ENCODE results near the gene CTDSP2. TPM values are rescaled to one million over a fixed set of nuclear protein-coding genes. Genes with fewer than 3 reads are reported as not detected.

Gene CTDSP2
- total and polyA plus RNA-seq, 10 of the 15 experiments (the other 5 are each of a cell fraction or from before 2014, with no cell fraction given) = 17.3 to 98.2 (median 54.1) TPM

GRCh38 chr12:57782608-57783465, 63.7 kb downstream of the CTDSP2 start, which contains the start of gene TSFM (continued):
- TF ChIP-seq LARP7 (IDR thresholded peaks at IDR 0.05) = peak; percentile 72
- TF ChIP-seq USF1 (IDR thresholded peaks at IDR 0.05; ENCODE audit: borderline replicate concordance, extremely low read length, insufficient read depth, low read depth, low read length) = no peak
- TF ChIP-seq, protein P1, sequence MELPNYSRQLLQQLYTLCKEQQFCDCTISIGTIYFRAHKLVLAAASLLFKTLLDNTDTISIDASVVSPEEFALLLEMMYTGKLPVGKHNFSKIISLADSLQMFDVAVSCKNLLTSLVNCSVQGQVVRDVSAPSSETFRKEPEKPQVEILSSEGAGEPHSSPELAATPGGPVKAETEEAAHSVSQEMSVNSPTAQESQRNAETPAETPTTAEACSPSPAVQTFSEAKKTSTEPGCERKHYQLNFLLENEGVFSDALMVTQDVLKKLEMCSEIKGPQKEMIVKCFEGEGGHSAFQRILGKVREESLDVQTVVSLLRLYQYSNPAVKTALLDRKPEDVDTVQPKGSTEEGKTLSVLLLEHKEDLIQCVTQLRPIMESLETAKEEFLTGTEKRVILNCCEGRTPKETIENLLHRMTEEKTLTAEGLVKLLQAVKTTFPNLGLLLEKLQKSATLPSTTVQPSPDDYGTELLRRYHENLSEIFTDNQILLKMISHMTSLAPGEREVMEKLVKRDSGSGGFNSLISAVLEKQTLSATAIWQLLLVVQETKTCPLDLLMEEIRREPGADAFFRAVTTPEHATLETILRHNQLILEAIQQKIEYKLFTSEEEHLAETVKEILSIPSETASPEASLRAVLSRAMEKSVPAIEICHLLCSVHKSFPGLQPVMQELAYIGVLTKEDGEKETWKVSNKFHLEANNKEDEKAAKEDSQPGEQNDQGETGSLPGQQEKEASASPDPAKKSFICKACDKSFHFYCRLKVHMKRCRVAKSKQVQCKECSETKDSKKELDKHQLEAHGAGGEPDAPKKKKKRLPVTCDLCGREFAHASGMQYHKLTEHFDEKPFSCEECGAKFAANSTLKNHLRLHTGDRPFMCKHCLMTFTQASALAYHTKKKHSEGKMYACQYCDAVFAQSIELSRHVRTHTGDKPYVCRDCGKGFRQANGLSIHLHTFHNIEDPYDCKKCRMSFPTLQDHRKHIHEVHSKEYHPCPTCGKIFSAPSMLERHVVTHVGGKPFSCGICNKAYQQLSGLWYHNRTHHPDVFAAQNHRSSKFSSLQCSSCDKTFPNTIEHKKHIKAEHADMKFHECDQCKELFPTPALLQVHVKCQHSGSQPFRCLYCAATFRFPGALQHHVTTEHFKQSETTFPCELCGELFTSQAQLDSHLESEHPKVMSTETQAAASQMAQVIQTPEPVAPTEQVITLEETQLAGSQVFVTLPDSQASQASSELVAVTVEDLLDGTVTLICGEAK (IDR thresholded peaks at IDR 0.05; ENCODE audit: borderline replicate concordance) = peak; percentile 36; the same call in 1 of the 2 replicates
- TF ChIP-seq IKZF1 (conservative IDR thresholded peaks at IDR 0.05) = peak; percentile 82
- TF ChIP-seq, protein P2, sequence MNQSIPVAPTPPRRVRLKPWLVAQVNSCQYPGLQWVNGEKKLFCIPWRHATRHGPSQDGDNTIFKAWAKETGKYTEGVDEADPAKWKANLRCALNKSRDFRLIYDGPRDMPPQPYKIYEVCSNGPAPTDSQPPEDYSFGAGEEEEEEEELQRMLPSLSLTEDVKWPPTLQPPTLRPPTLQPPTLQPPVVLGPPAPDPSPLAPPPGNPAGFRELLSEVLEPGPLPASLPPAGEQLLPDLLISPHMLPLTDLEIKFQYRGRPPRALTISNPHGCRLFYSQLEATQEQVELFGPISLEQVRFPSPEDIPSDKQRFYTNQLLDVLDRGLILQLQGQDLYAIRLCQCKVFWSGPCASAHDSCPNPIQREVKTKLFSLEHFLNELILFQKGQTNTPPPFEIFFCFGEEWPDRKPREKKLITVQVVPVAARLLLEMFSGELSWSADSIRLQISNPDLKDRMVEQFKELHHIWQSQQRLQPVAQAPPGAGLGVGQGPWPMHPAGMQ (IDR thresholded peaks at IDR 0.05; ENCODE audit: borderline replicate concordance) = no peak
- TF ChIP-seq, protein P3, sequence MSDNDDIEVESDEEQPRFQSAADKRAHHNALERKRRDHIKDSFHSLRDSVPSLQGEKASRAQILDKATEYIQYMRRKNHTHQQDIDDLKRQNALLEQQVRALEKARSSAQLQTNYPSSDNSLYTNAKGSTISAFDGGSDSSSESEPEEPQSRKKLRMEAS (IDR thresholded peaks at IDR 0.05; ENCODE audit: low read depth, low read length) = peak; percentile 83
- no peak for TF ChIP-seq ZNF622 (IDR thresholded peaks at IDR 0.05)
- TF ChIP-seq EED (IDR thresholded peaks at IDR 0.05; ENCODE audit: low read depth) = 0 out of 2 replicates have a peak, but pooled peaks have one; percentile 17
- no peak for TF ChIP-seq MTA3 (IDR thresholded peaks at IDR 0.05; ENCODE audit: borderline replicate concordance, low read length)
- TF ChIP-seq TCF3 (IDR thresholded peaks at IDR 0.05; ENCODE audit: borderline replicate concordance, insufficient read depth, low read depth, low read length) = no peak
- TF ChIP-seq HSF1 (IDR thresholded peaks at IDR 0.05; ENCODE audit: low read depth, low read length) = peak; percentile 64; the same call in 1 of the 2 replicates
- TF ChIP-seq MYC (IDR thresholded peaks at IDR 0.05; ENCODE audit: insufficient read depth, insufficient read length, insufficient replicate concordance, low read length, severe bottlenecking) = peak; percentile 86
- TF ChIP-seq, protein P4, sequence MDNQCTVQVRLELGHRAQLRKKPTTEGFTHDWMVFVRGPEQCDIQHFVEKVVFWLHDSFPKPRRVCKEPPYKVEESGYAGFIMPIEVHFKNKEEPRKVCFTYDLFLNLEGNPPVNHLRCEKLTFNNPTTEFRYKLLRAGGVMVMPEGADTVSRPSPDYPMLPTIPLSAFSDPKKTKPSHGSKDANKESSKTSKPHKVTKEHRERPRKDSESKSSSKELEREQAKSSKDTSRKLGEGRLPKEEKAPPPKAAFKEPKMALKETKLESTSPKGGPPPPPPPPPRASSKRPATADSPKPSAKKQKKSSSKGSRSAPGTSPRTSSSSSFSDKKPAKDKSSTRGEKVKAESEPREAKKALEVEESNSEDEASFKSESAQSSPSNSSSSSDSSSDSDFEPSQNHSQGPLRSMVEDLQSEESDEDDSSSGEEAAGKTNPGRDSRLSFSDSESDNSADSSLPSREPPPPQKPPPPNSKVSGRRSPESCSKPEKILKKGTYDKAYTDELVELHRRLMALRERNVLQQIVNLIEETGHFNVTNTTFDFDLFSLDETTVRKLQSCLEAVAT (IDR thresholded peaks at IDR 0.05) = peak; percentile 76; the same call in 1 of the 2 replicates
- peak; percentile 59 for TF ChIP-seq SP1 (IDR thresholded peaks at IDR 0.05; ENCODE audit: low read depth, low read length)
- TF ChIP-seq GABPA (IDR thresholded peaks at IDR 0.05; ENCODE audit: low read depth) = peak; percentile 59; the same call in 1 of the 2 replicates
- TF ChIP-seq POLR2A (IDR thresholded peaks at IDR 0.05; ENCODE audit: low read depth, low read length) = peak; percentile 96
- TF ChIP-seq SIX5 (IDR thresholded peaks at IDR 0.05; ENCODE audit: low read depth, low read length, severe bottlenecking) = peak; percentile 64
- peak; percentile 71 for TF ChIP-seq ATF7 (IDR thresholded peaks at IDR 0.05; ENCODE audit: low read depth)
- TF ChIP-seq RAD21 (IDR thresholded peaks at IDR 0.05; ENCODE audit: insufficient read depth, low read depth, low read length) = peak; percentile 27; the same call in 1 of the 2 replicates
